Spinal cord (tissue), 10 donors: Measurements from ENCODE around the gene PHF2. TPM values are rescaled to one million over a fixed set of nuclear protein-coding genes. Genes with fewer than 3 reads are reported as not detected.

Source experiments
- DNase-seq, 6 donors: peaks; one replicate each; pipeline versions ENCODE4 v3.0.0 to v3.0.0-alpha.2; 2013 to 2015; ENCODE audit warnings: low spot score in 6 of 6, low read depth in 4 of 6
- H3K27ac ChIP-seq: one replicate; pipeline ENCODE4 v1.5.1; 2013; ENCODE audit warnings: low read depth, low read length, control low read depth
- H3K27me3 ChIP-seq: one replicate; pipeline ENCODE4 v1.6.1; 2013; ENCODE audit warnings: low read length; ENCODE audit not compliant: control insufficient read depth, insufficient read depth
- H3K36me3 ChIP-seq: one replicate; pipeline ENCODE4 v1.6.1; 2013; ENCODE audit warnings: low read length; ENCODE audit not compliant: control insufficient read depth, insufficient read depth
- H3K4me1 ChIP-seq: one replicate; pipeline ENCODE4 v1.6.1; 2013; ENCODE audit warnings: low read length; ENCODE audit not compliant: control insufficient read depth, insufficient read depth
- H3K4me3 ChIP-seq: one replicate; pipeline ENCODE4 v1.5.1; 2013; ENCODE audit warnings: low read depth, low read length, control low read depth
- H3K9me3 ChIP-seq: one replicate; pipeline ENCODE4 v1.6.1; 2013; ENCODE audit warnings: low read length; ENCODE audit not compliant: control insufficient read depth, insufficient read depth
- whole genome bisulfite sequencing: methylation state at CpG from one replicate; pipeline ENCODE4 v1.1.5; 2013; ENCODE audit warnings: missing lambda C conversion rate; ENCODE audit not compliant: insufficient coverage; 5-methylcytosine and 5-hydroxymethylcytosine counted together
- polyA plus RNA-seq, 2 donors: library from polyadenylated mRNA; unstranded; fragments of 120-200 nt; gene quantifications; one replicate each; pipeline ENCODE4 v1.2.1, GENCODE V29; 2013; ENCODE audit not compliant: insufficient read length in 2 of 2
- total RNA-seq, 2 donors: library from RNA; depleted of rRNA in 1 of 2; stranded (reverse); fragments of 120-200 nt in 1 of 2; fragments of >200 nt in 1 of 2; gene quantifications; one replicate each; pipeline versions ENCODE4 v1.2.3 to v1.2.4, GENCODE V29; 2013 to 2014
- donor health status: healthy.

The PHF2 gene
- total and polyA plus RNA-seq, 4 donors, result 23.3 to 61.1 (median 43.4) TPM

- H3K9me3 ChIP-seq, result peaks cover 2% of the 10 kb centered on the region
- peaks cover 5% of the 10 kb centered on the region for H3K36me3 ChIP-seq
- peak overlapping the region; percentile 74 for H3K4me3 ChIP-seq
- peak in 1 of 6 donors; percentile 34 for DNase-seq
- H3K4me1 ChIP-seq, result peaks cover 42% of the 10 kb centered on the region
- H3K27ac ChIP-seq, result peak overlapping the region; percentile 78
- H3K27me3 ChIP-seq, result no peaks in the 10 kb centered on the region
- 4% methylated on average over 28 of the region's 30 CpGs for WGBS
Measured at GRCh38 chr9:93574900-93575795, 1.2 kb upstream of the PHF2 start.

GRCh38 chr9:93575796-93576257 is 557 bp upstream of the PHF2 start:
- peak in 2 of 6 donors; percentile 59 to 64 for DNase-seq
- H3K27me3 ChIP-seq, result no peaks in the 10 kb centered on the region
- peak overlapping the region; percentile 74 for H3K4me3 ChIP-seq
- peaks cover 2% of the 10 kb centered on the region for H3K9me3 ChIP-seq
- peaks cover 6% of the 10 kb centered on the region for H3K36me3 ChIP-seq
- H3K4me1 ChIP-seq, result peaks cover 47% of the 10 kb centered on the region
- peak overlapping the region; percentile 78 for H3K27ac ChIP-seq
- WGBS, result 0% methylated on average over 23 of the region's 26 CpGs

- Histone ChIP-seq H3K36me3 (peaks cover 6% of the 10 kb centered on the region), H3K27ac (peak overlapping the region; percentile 57), H3K4me3 (peak overlapping the region; percentile 48), H3K27me3 (no peaks in the 10 kb centered on the region), H3K9me3 (no peaks in the 10 kb centered on the region), H3K4me1 (peaks cover 59% of the 10 kb centered on the region)
- WGBS, result under 1% methylated on average over 66 of the region's 74 CpGs
- peak in 2 of 6 donors; percentile 33 to 48 for DNase-seq
Measured at GRCh38 chr9:93577078-93577974, 942 bp downstream of the PHF2 start.

GRCh38 chr9:93577975-93578682 is 1.7 kb downstream of the PHF2 start:
- Histone ChIP-seq H3K4me1 (peaks cover 60% of the 10 kb centered on the region), H3K27me3 (no peaks in the 10 kb centered on the region), H3K27ac (peak overlapping the region; percentile 57), H3K36me3 (peaks cover 6% of the 10 kb centered on the region), H3K9me3 (no peaks in the 10 kb centered on the region), H3K4me3 (peak overlapping the region; percentile 48)
- WGBS, result 50% methylated on average over 11 of the region's 13 CpGs
- DNase-seq, result peak in 1 of 6 donors; percentile 22

- WGBS, result 40% methylated on average over 2 of the region's 5 CpGs
- Histone ChIP-seq H3K36me3 (peaks cover 6% of the 10 kb centered on the region), H3K4me3 (no peak overlapping the region), H3K27ac (no peak overlapping the region), H3K27me3 (no peaks in the 10 kb centered on the region), H3K4me1 (peaks cover 60% of the 10 kb centered on the region), H3K9me3 (no peaks in the 10 kb centered on the region)
- no peak for DNase-seq
Measured at GRCh38 chr9:93578844-93579243, 2.5 kb downstream of the PHF2 start.

- no peak for DNase-seq
- Histone ChIP-seq H3K4me1 (peaks cover 50% of the 10 kb centered on the region), H3K9me3 (no peaks in the 10 kb centered on the region), H3K4me3 (no peak overlapping the region), H3K36me3 (peaks cover 6% of the 10 kb centered on the region), H3K27ac (no peak overlapping the region), H3K27me3 (no peaks in the 10 kb centered on the region)
- WGBS, result 81% methylated on average over 12 of the region's 20 CpGs
Measured at GRCh38 chr9:93579711-93580516, 3.5 kb downstream of the PHF2 start.

- no peak overlapping the region for H3K27ac ChIP-seq
- no peak overlapping the region for H3K4me3 ChIP-seq
- no peaks in the 10 kb centered on the region for H3K9me3 ChIP-seq
- H3K27me3 ChIP-seq, result no peaks in the 10 kb centered on the region
- peaks cover 6% of the 10 kb centered on the region for H3K36me3 ChIP-seq
- DNase-seq, result no peak
- H3K4me1 ChIP-seq, result peaks cover 48% of the 10 kb centered on the region
- 65% methylated on average over 10 of the region's 10 CpGs for WGBS
Measured at GRCh38 chr9:93580654-93581380, 4.4 kb downstream of the PHF2 start.

- DNase-seq, result no peak
- Histone ChIP-seq H3K4me3 (no peak overlapping the region), H3K4me1 (peaks cover 60% of the 10 kb centered on the region), H3K9me3 (no peaks in the 10 kb centered on the region), H3K27me3 (no peaks in the 10 kb centered on the region), H3K36me3 (peaks cover 6% of the 10 kb centered on the region), H3K27ac (no peak overlapping the region)
- 39% methylated on average over 5 of the region's 5 CpGs for WGBS
Measured at GRCh38 chr9:93582115-93582514, 5.7 kb downstream of the PHF2 start.
